SKM-1 treated with dmso at 0.1 percent for 144 hours (cell line): Measurements from ENCODE around the gene TMEM101.
"Not testable (repeated sequence)": the region's sequence is repeated elsewhere in the genome, so short reads cannot be mapped to it uniquely, and the experiment has no call there.

Experiments
- DNase-seq: peaks from one replicate; lab custom pipeline; 2025; ENCODE audit not compliant: unreplicated experiment; lab: John Stamatoyannopoulos, UW

Gene TMEM101

GRCh38 chr17:44024271-44024663 is 9.5 kb upstream of the TMEM101 start:
- no peak for DNase-seq

GRCh38 chr17:44023545-44024270 is 8.9 kb upstream of the TMEM101 start:
- DNase-seq: no peak

- no peak for DNase-seq
Observed at GRCh38 chr17:44022246-44022645, 7.5 kb upstream of the TMEM101 start.

- DNase-seq: not testable (repeated sequence)
Observed at GRCh38 chr17:44021227-44021626, 6.5 kb upstream of the TMEM101 start.

GRCh38 chr17:44014133-44014436 is 678 bp downstream of the TMEM101 start:
- no peak for DNase-seq

- no peak for DNase-seq
Observed at GRCh38 chr17:44012874-44013273, 1.9 kb downstream of the TMEM101 start.

- no peak for DNase-seq
Observed at GRCh38 chr17:44012391-44012790, 2.4 kb downstream of the TMEM101 start.

- no peak for DNase-seq
Observed at GRCh38 chr17:44011876-44012275, 2.9 kb downstream of the TMEM101 start.

- no peak for DNase-seq
Observed at GRCh38 chr17:44010966-44011647, 3.7 kb downstream of the TMEM101 start.

GRCh38 chr17:44008205-44008909 is 6.4 kb downstream of the TMEM101 start:
- no peak for DNase-seq

- DNase-seq: no peak
Observed at GRCh38 chr17:44007346-44008204, 7.2 kb downstream of the TMEM101 start.

GRCh38 chr17:44006598-44007345 is 8.0 kb downstream of the TMEM101 start:
- DNase-seq: peak; percentile 94

GRCh38 chr17:44006272-44006597 is 8.5 kb downstream of the TMEM101 start:
- no peak for DNase-seq

GRCh38 chr17:44005527-44006271 is 9.1 kb downstream of the TMEM101 start:
- no peak for DNase-seq

GRCh38 chr17:44004761-44005526 is 9.8 kb downstream of the TMEM101 start:
- DNase-seq: no peak

- DNase-seq: no peak
Observed at GRCh38 chr17:44004077-44004760, 10.5 kb downstream of the TMEM101 start, which contains the start of gene NAGS. Gene NAGS, plus strand, starts transcription at chr17:44004622. Its CDS starts 42 bp downstream, at chr17:44004664.

GRCh38 chr17:44002141-44002848 is 12.5 kb downstream of the TMEM101 start:
- DNase-seq: no peak

- DNase-seq: no peak
Observed at GRCh38 chr17:44001461-44001920, 13.3 kb downstream of the TMEM101 start.
